Measurements from ENCODE around the gene AFMID. TPM values are rescaled to one million over a fixed set of nuclear protein-coding genes. Genes with fewer than 3 reads are reported as not detected.
A peak's percentile ranks its signal among the peaks of the same experiment; 100 is the strongest.

AFMID gene
- total RNA-seq, 1 donor from 2014 or later, result 25.5 TPM

DNA sequence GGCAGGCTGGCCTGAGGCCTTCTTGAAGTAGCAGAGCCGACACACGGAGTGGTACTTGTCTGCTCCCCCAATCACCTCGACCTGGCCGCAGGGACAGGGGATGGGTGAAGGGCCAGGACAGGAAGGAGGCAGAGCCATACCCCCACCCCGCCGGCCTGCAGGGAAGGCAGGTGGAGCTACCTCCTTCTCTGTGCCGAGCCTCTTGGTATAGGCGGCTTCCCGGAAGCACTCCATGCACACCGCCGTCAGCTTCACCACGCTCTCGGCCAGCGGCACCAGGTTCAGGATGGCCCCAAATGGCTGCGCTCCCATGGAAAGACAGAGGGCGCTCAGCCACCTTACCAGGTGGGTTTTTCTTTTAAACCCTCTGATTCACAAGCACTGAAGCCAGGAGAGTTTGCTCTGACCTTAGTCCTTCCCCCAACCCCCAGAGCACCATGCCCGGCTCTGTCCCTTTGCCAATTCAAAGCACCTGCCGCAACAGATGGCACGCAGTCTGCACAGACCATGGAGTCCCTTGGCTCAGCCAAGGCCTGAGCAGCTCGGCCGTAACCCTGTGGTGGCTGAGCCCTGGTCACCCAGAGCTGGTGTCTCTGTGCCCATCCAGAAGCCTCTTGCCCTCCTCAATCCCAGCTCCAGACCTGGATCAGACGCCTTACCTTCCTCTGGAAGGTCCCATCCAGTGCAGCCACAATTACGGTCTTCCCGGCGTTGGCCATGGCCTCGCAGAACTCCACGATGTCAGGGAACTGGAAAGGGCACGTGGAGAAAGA, 12.1 kb upstream of the AFMID start:
- no peak for DNase-seq (ENCODE audit: low spot score)
- H3K4me1 Mint-ChIP-seq (ENCODE audit: low read depth), result peaks cover 25% of the 10 kb centered on the region
- TF ChIP-seq, protein P1, sequence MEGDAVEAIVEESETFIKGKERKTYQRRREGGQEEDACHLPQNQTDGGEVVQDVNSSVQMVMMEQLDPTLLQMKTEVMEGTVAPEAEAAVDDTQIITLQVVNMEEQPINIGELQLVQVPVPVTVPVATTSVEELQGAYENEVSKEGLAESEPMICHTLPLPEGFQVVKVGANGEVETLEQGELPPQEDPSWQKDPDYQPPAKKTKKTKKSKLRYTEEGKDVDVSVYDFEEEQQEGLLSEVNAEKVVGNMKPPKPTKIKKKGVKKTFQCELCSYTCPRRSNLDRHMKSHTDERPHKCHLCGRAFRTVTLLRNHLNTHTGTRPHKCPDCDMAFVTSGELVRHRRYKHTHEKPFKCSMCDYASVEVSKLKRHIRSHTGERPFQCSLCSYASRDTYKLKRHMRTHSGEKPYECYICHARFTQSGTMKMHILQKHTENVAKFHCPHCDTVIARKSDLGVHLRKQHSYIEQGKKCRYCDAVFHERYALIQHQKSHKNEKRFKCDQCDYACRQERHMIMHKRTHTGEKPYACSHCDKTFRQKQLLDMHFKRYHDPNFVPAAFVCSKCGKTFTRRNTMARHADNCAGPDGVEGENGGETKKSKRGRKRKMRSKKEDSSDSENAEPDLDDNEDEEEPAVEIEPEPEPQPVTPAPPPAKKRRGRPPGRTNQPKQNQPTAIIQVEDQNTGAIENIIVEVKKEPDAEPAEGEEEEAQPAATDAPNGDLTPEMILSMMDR (IDR thresholded peaks at IDR 0.05), result no peak
- H3K9me3 Mint-ChIP-seq (ENCODE audit: low read depth), result no peaks in the 10 kb centered on the region
- no peak overlapping the region for H3K4me3 Mint-ChIP-seq (ENCODE audit: unreplicated experiment)
- no peak overlapping the region for H3K27ac Mint-ChIP-seq (ENCODE audit: unreplicated experiment)
- H3K27me3 Mint-ChIP-seq (ENCODE audit: low read depth), result no peaks in the 10 kb centered on the region
- peaks cover 3% of the 10 kb centered on the region for H3K36me3 Mint-ChIP-seq (ENCODE audit: low read depth)

- Mint-ChIP-seq H3K9me3 (ENCODE audit: low read depth) (no peaks in the 10 kb centered on the region), H3K27me3 (ENCODE audit: low read depth) (no peaks in the 10 kb centered on the region), H3K36me3 (ENCODE audit: low read depth) (peaks cover 3% of the 10 kb centered on the region), H3K4me1 (ENCODE audit: low read depth) (peaks cover 30% of the 10 kb centered on the region), H3K4me3 (ENCODE audit: unreplicated experiment) (no peak overlapping the region), H3K27ac (ENCODE audit: unreplicated experiment) (no peak overlapping the region)
- DNase-seq (ENCODE audit: low spot score), result no peak
- TF ChIP-seq, protein P1 (IDR thresholded peaks at IDR 0.05), result no peak
Observed at GRCh38 chr17:78175643-78175981, 11.6 kb upstream of the AFMID start.

GRCh38 chr17:78176548-78177025, 10.6 kb upstream of the AFMID start:
- peaks cover 33% of the 10 kb centered on the region for H3K4me1 Mint-ChIP-seq (ENCODE audit: low read depth)
- peaks cover 3% of the 10 kb centered on the region for H3K36me3 Mint-ChIP-seq (ENCODE audit: low read depth)
- TF ChIP-seq, protein P1 (IDR thresholded peaks at IDR 0.05), result peak; percentile 86
- DNase-seq (ENCODE audit: low spot score), result no peak
- no peak overlapping the region for H3K4me3 Mint-ChIP-seq (ENCODE audit: unreplicated experiment)
- H3K9me3 Mint-ChIP-seq (ENCODE audit: low read depth), result no peaks in the 10 kb centered on the region
- no peak overlapping the region for H3K27ac Mint-ChIP-seq (ENCODE audit: unreplicated experiment)
- H3K27me3 Mint-ChIP-seq (ENCODE audit: low read depth), result no peaks in the 10 kb centered on the region

GRCh38 chr17:78179372-78179771, 7.8 kb upstream of the AFMID start:
- TF ChIP-seq, protein P1 (IDR thresholded peaks at IDR 0.05), result no peak
- no peaks in the 10 kb centered on the region for H3K27me3 Mint-ChIP-seq (ENCODE audit: low read depth)
- no peak overlapping the region for H3K4me3 Mint-ChIP-seq (ENCODE audit: unreplicated experiment)
- peak overlapping the region; percentile 60 for H3K27ac Mint-ChIP-seq (ENCODE audit: unreplicated experiment)
- H3K36me3 Mint-ChIP-seq (ENCODE audit: low read depth), result no peaks in the 10 kb centered on the region
- no peaks in the 10 kb centered on the region for H3K9me3 Mint-ChIP-seq (ENCODE audit: low read depth)
- H3K4me1 Mint-ChIP-seq (ENCODE audit: low read depth), result peaks cover 18% of the 10 kb centered on the region
- no peak for DNase-seq (ENCODE audit: low spot score)

GRCh38 chr17:78180083-78180482, 7.1 kb upstream of the AFMID start:
- DNase-seq (ENCODE audit: low spot score), result no peak
- H3K4me3 Mint-ChIP-seq (ENCODE audit: unreplicated experiment), result no peak overlapping the region
- H3K9me3 Mint-ChIP-seq (ENCODE audit: low read depth), result no peaks in the 10 kb centered on the region
- peak overlapping the region; percentile 60 for H3K27ac Mint-ChIP-seq (ENCODE audit: unreplicated experiment)
- TF ChIP-seq, protein P1 (IDR thresholded peaks at IDR 0.05), result no peak
- peaks cover 21% of the 10 kb centered on the region for H3K4me1 Mint-ChIP-seq (ENCODE audit: low read depth)
- no peaks in the 10 kb centered on the region for H3K36me3 Mint-ChIP-seq (ENCODE audit: low read depth)
- H3K27me3 Mint-ChIP-seq (ENCODE audit: low read depth), result no peaks in the 10 kb centered on the region
